GM10248 (cell line): ENCODE results near the gene ICAM5.
A peak's percentile ranks its signal among the peaks of the same experiment; 100 is the strongest.

Source experiments
- CTCF ChIA-PET: fragments of 300-600 bp; sonication (Branson Sonifier 250); formaldehyde crosslinking; extraction: SDS; loops from one replicate; lab custom pipeline; 2021; ENCODE audit warnings: antibody characterized with exemption; lab: Yijun Ruan, JAX
- POLR2A ChIA-PET: fragments of 350-650 bp; sonication (Branson Sonifier 250); formaldehyde crosslinking; extraction: SDS; loops from one replicate; lab custom pipeline; 2020; ENCODE audit warnings: antibody characterized with exemption; lab: Yijun Ruan, JAX
- DNase-seq: peaks from one replicate; pipeline ENCODE4 v3.0.0; 2012; ENCODE audit errors: extremely low spot score
- CTCF ChIP-seq: IDR thresholded peaks from 2 replicates; pipeline ENCODE4 v1.5.1; 2012; ENCODE audit warnings: mild to moderate bottlenecking, low read depth; ENCODE audit errors: extremely low read depth, missing control alignments, control extremely low read depth

The ICAM5 gene

DNA sequence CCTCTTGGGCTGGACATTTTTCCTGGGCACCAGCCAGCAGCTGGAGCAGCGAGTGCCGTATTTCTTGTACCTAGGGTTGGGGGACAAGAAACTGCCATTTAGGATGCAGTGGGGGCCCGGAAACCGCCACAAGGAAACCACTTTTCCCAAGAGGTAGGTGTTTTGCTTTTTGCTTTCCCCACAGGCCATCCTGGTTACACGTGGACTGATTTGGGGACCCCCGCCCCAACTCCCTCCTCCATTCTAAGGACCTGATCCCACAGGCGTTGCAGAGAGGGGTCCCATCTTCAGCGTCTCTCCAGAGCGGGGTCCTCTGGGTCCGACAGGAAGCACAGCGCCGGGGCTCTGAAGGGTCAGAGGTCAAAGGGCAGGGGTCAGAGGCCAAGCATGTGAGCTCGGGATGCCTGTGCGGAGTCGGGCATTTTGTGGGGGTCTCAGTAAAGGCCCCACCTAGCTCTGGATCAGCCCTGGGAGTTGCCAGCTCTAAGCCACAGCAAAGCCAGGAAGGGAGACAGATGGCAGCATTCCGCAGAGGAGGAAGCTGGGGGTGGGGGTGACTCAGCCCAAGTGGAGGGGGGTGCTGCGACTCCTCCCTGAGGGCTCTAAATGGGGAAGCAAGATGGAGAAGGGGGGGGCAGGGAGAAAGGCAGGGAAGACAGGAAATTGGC lies 15.5 kb downstream of the ICAM5 start:
- ChIA-PET CTCF (interaction anchor here (1.2 to 1.8 kb wide), 3 partner anchors 14 to 53 kb away, joined by 3 read pairs; no protein-coding TSS in a partner anchor), POLR2A (no interaction called here)
- TF ChIP-seq CTCF, result no peak
- no peak for DNase-seq

GRCh38 chr19:10306327-10306726 lies 16.6 kb downstream of the ICAM5 start:
- DNase-seq, result no peak
- TF ChIP-seq CTCF, result no peak
- CTCF ChIA-PET, result interaction anchor here (0.9 to 1.9 kb wide), 5 partner anchors 10 to 52 kb away, joined by 3 to 5 read pairs (median 3); no protein-coding TSS in a partner anchor
- POLR2A ChIA-PET, result no interaction called here

- ChIA-PET POLR2A (no interaction called here), CTCF (interaction anchor here (1.5 kb wide), 1 partner anchor 50 kb away, joined by 7 read pairs; no protein-coding TSS in a partner anchor)
- no peak for TF ChIP-seq CTCF
- no peak for DNase-seq
These were observed 19.7 kb downstream of the ICAM5 start, which contains the start of gene ZGLP1 for GRCh38 chr19:10309423-10309822. Gene ZGLP1, minus strand, starts transcription at chr19:10309815.

DNA sequence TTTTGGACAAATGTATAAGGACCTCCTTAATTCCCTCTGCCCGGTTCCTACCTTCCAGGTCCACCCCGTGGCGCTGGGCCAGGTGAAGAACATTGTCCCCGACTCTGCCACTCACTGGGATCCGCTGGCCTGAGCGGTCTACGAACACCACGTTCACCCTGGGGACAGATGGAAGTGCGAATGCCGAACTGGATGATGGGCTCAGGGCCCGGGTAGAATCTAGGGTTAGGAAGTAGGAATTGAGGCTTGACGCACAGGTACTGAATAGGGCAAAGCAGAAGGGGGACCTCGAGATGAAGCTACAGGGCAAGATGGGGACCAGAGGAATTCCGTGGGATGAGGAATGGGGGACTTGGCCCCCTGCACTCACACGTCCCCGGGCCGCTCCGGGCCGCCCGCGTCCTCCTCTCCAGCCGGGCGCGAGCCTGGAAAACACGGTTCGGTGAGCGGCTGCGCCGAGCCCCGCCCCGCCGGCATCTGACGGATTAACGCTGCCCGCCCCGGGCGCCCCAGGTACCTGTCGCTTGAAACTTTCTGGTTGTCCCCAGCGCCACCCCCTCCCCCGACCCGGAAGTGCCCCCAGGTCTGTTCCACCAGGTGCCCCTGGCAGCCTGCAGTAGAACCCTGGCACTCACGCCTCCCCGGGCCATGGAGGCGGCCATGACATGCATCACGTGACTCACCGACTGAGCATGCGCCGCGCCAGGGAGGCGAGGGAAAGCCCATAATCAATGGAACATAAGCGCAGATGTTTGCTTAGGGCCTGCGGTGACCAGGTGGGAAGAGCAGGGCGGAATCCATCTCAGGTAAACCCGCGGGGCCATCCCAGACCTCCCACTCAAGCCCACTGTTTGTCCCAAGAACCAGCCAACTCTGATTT lies 25.8 kb downstream of the ICAM5 start, which contains the start of gene FDX2:
Gene FDX2 (minus strand): TSS at position 681 of the 880 bp plus-strand sequence. CDS start 19 bp downstream, at position 662.
- peak; percentile 95 for DNase-seq
- CTCF ChIA-PET, result interaction anchor here (1.9 kb wide), 1 partner anchor 75 kb away, joined by 4 read pairs; no protein-coding TSS in a partner anchor

DNA sequence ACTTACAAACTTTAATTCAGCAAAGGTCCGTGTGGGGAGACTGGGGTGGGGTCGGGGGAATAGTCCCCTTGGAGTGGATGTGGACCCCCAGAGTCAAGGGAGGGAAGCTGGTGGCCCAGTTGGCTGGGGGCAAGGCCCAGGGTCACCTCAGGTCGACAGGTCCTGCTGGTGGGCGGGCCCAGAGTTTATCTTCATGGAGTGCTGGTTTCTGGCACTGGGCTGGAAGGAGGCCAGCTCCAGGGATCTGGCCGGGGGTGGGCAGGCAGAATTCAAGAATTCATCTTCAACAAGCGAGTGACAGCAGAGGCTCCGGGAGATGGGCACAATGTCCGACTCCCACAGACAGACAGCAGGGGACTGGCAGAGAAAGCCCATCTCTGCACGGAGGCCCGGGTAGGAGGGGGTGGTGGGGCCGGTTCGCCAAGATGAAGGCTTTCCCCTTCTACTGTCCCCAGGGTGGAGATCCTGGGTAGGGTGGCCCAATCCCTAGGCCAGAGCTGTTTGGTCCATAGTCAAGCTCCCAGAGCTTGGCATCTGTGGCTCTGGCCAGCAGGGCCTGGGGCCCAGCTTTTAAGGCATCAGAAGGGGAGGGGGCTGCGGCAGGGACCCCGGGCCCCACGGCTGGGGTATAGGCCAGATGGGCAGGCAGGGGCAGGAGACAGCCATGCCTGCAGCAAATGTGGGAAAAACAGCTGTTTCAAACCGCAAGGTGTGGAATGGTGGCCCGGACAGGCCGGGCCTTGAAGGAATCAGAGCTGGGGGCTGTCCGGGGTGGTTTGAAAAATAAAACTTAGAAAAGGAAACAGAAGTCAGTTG lies 26.7 kb downstream of the ICAM5 start:
- POLR2A ChIA-PET, result interaction anchor here (1.0 to 1.8 kb wide), 2 partner anchors 17 to 45 kb away, joined by 6 to 9 read pairs; partner anchors contain the start of gene ICAM1
- CTCF ChIA-PET, result interaction anchor here (1.6 to 1.9 kb wide), 2 partner anchors 55 to 75 kb away, joined by 3 to 4 read pairs; no protein-coding TSS in a partner anchor
- no peak for DNase-seq
- TF ChIP-seq CTCF, result no peak

More for the DNA sequence above, 25.8 kb downstream of the ICAM5 start, which contains the start of gene FDX2:
- no peak for TF ChIP-seq CTCF
- POLR2A ChIA-PET, result no interaction called here
